ENCODE data around the gene TMEM108.

- TF ChIP-seq HDAC6 (IDR thresholded peaks at IDR 0.05; ENCODE audit: unreplicated experiment) (no peak), ATF3 (IDR thresholded peaks at IDR 0.05; ENCODE audit: borderline replicate concordance, extremely low read depth, low read depth, low read length) (no peak), CTCF (IDR thresholded peaks at IDR 0.05 in 2 of 3, conservative IDR thresholded peaks at IDR 0.05 in 1 of 3; ENCODE audit: control insufficient read depth in 2 of 3, extremely low read depth in 1 of 3, insufficient read depth in 1 of 3, low read depth in 3 of 3, low read length in 3 of 3) (no peak), FOXM1 (IDR thresholded peaks at IDR 0.05; ENCODE audit: low read depth, low read length) (no peak), CBX5 (IDR thresholded peaks at IDR 0.05; ENCODE audit: low read depth) (no peak), POLR2A (IDR thresholded peaks at IDR 0.05; ENCODE audit: low read depth, low read length) (no peak), EP300 (IDR thresholded peaks at IDR 0.05; ENCODE audit: borderline replicate concordance in 1 of 2, control insufficient read depth in 1 of 2, low read depth in 2 of 2, low read length in 2 of 2) (no peak), USF2 (IDR thresholded peaks at IDR 0.05; ENCODE audit: borderline replicate concordance, low read depth, low read length) (no peak), RCOR1 (conservative IDR thresholded peaks at IDR 0.05; ENCODE audit: low read depth, low read length) (no peak), MTA3 (IDR thresholded peaks at IDR 0.05; ENCODE audit: borderline replicate concordance, low read length) (no peak), CREB1 (IDR thresholded peaks at IDR 0.05; ENCODE audit: low read depth) (no peak), RFX5 (IDR thresholded peaks at IDR 0.05; ENCODE audit: low read depth, low read length) (no peak)
Measured at GRCh38 chr3:133153382-133153781, 115.2 kb downstream of the TMEM108 start.

All from GM12878 (cell line).